IMR-90 (cell line): ENCODE measurements around the gene TNFAIP8. TPM values are rescaled to one million over a fixed set of nuclear protein-coding genes. Genes with fewer than 3 reads are reported as not detected.
A peak's percentile ranks its signal among the peaks of the same experiment; 100 is the strongest.

Source experiments
- ATAC-seq: fragments of 200-7000 bp; cut with Tn5 transposase; 2 replicates; pipeline ENCODE4 v1.9.1; 2020; ENCODE audit warnings: low read depth, mild to moderate bottlenecking, moderate library complexity
- BruUV-seq: library from RNA; stranded (reverse); fragments of 400-500 nt; replicated peaks from 2 replicates; lab custom pipeline; 2021; lab: Mats Ljungman, UMichigan
- CTCF ChIA-PET: fragments of 300-600 bp; formaldehyde crosslinking; extraction: SDS; loops from one replicate; lab custom pipeline; 2021; ENCODE audit warnings: antibody characterized with exemption; lab: Yijun Ruan, JAX
- POLR2A ChIA-PET: fragments of 300-600 bp; sonication (Branson Sonifier 250); formaldehyde crosslinking; loops from one replicate; lab custom pipeline; 2022; ENCODE audit warnings: antibody characterized with exemption; ENCODE audit not compliant: unreplicated experiment; lab: Charles Lee
- DNase-seq: peaks from one replicate; pipeline ENCODE4 v3.0.0; 2013
- H2AFZ ChIP-seq: replicated peaks from 2 replicates; pipeline ENCODE3; 2013; ENCODE audit warnings: low read length, mild to moderate bottlenecking; ENCODE audit not compliant: poor library complexity
- H2AK5ac ChIP-seq: 2 replicates; pipeline ENCODE4 v1.6.1; 2013; ENCODE audit warnings: low read depth, low read length, inconsistent platforms
- H2AK9ac ChIP-seq: replicated peaks from 2 replicates; pipeline ENCODE3; 2013; ENCODE audit warnings: mild to moderate bottlenecking, low read depth, low read length, moderate library complexity; ENCODE audit not compliant: poor library complexity
- H2BK120ac ChIP-seq: 2 replicates; pipeline ENCODE4 v1.6.1; 2013; ENCODE audit warnings: low read depth, low read length, inconsistent platforms
- H2BK15ac ChIP-seq: 3 replicates; pipeline ENCODE4 v1.6.1; 2013; ENCODE audit warnings: low read depth, low read length, inconsistent platforms
- H2BK20ac ChIP-seq: 2 replicates; pipeline ENCODE4 v1.6.1; 2013; ENCODE audit warnings: low read depth, mild to moderate bottlenecking, inconsistent platforms, low read length, moderate library complexity
- H2BK5ac ChIP-seq: 2 replicates; pipeline ENCODE4 v1.6.1; 2013; ENCODE audit warnings: mild to moderate bottlenecking, low read depth, low read length, inconsistent platforms; ENCODE audit not compliant: poor library complexity, severe bottlenecking
- H3K14ac ChIP-seq: replicated peaks from 2 replicates; pipeline ENCODE4 v1.6.1; 2013; ENCODE audit warnings: low read depth, low read length, inconsistent platforms
- H3K18ac ChIP-seq: 2 replicates; pipeline ENCODE4 v1.6.1; 2013; ENCODE audit warnings: low read depth, low read length, control low read depth
- H3K23ac ChIP-seq: 2 replicates; pipeline ENCODE4 v1.6.1; 2013; ENCODE audit warnings: low read depth, low read length, inconsistent platforms
- H3K27ac ChIP-seq: 2 replicates; pipeline ENCODE4 v1.5.1; 2013; ENCODE audit warnings: mild to moderate bottlenecking, control low read depth, low read length; ENCODE audit not compliant: insufficient read depth
- H3K27me3 ChIP-seq: 2 replicates; pipeline ENCODE4 v1.6.1; 2013; ENCODE audit warnings: low read length; ENCODE audit not compliant: control insufficient read depth, insufficient read depth
- H3K36me3 ChIP-seq: 2 replicates; pipeline ENCODE4 v1.6.1; 2013; ENCODE audit warnings: low read length, mixed read lengths; ENCODE audit not compliant: control insufficient read depth, insufficient read depth
- H3K4ac ChIP-seq: 2 replicates; pipeline ENCODE4 v1.6.1; 2013; ENCODE audit warnings: low read depth, low read length, inconsistent platforms
- H3K4me1 ChIP-seq: 2 replicates; pipeline ENCODE4 v1.6.1; 2013; ENCODE audit warnings: low read length, mixed read lengths; ENCODE audit not compliant: control insufficient read depth, insufficient read depth
- H3K4me2 ChIP-seq: 2 replicates; pipeline ENCODE4 v1.6.1; 2013; ENCODE audit warnings: low read depth, mild to moderate bottlenecking, control low read depth, low read length, moderate library complexity
- H3K4me3 ChIP-seq: 2 replicates; pipeline ENCODE4 v1.5.1; 2013; ENCODE audit warnings: low read depth, mild to moderate bottlenecking, control low read depth, low read length, moderate library complexity; ENCODE audit not compliant: insufficient read depth
- H3K56ac ChIP-seq: 2 replicates; pipeline ENCODE4 v1.6.1; 2013; ENCODE audit warnings: low read length, inconsistent platforms; ENCODE audit not compliant: insufficient read depth; ENCODE audit errors: extremely low read depth
- H3K79me1 ChIP-seq, 2 experiments: 2 replicates each; pipeline ENCODE4 v1.6.1; 2013; ENCODE audit warnings: low read length in 2 of 2, inconsistent platforms in 1 of 2, low read depth in 1 of 2
- H3K9ac ChIP-seq: 2 replicates; pipeline ENCODE4 v1.6.1; 2013; ENCODE audit warnings: low read depth, low read length, control low read depth
- H3K9me1 ChIP-seq: 2 replicates; pipeline ENCODE4 v1.6.1; 2013; ENCODE audit warnings: low read length, inconsistent platforms; ENCODE audit not compliant: insufficient read depth
- H3K9me3 ChIP-seq: 2 replicates; pipeline ENCODE4 v1.6.1; 2013; ENCODE audit warnings: low read length; ENCODE audit not compliant: control insufficient read depth, insufficient read depth
- H4K20me1 ChIP-seq: 2 replicates; pipeline ENCODE4 v1.6.1; 2013; ENCODE audit warnings: low read length, inconsistent platforms; ENCODE audit not compliant: insufficient read depth
- H4K5ac ChIP-seq: 2 replicates; pipeline ENCODE4 v1.6.1; 2013; ENCODE audit warnings: mild to moderate bottlenecking, low read depth, low read length, control low read depth
- H4K8ac ChIP-seq, 2 experiments: 2 replicates each; pipeline ENCODE4 v1.6.1; 2013; ENCODE audit warnings: low read depth in 2 of 2, low read length in 2 of 2, control low read depth in 1 of 2, inconsistent platforms in 1 of 2
- H4K91ac ChIP-seq: 2 replicates; pipeline ENCODE4 v1.6.1; 2013; ENCODE audit warnings: low read depth, low read length, inconsistent platforms; ENCODE audit not compliant: insufficient read depth
- CTCF ChIP-seq: conservative IDR thresholded peaks from 2 replicates; pipeline ENCODE4 v1.5.1; 2012; ENCODE audit warnings: mild to moderate bottlenecking, low read depth, low read length, improper control_type of control experiment
- RFX5 ChIP-seq: IDR thresholded peaks from 2 replicates; pipeline ENCODE4 v1.8.0; 2012; ENCODE audit warnings: low read depth, mild to moderate bottlenecking, low read length, moderate library complexity
- SMC3 ChIP-seq: fragments of 150-350 bp; IDR thresholded peaks from 2 replicates; pipeline ENCODE4 v1.6.1; 2016; ENCODE audit warnings: low read depth, mild to moderate bottlenecking, antibody characterized with exemption, low read length, moderate library complexity
- USF2 ChIP-seq: fragments of 150-350 bp; IDR thresholded peaks from 2 replicates; pipeline ENCODE4 v1.6.1; 2017; ENCODE audit warnings: mild to moderate bottlenecking, antibody characterized with exemption, low read length, low read depth
- WGBS, 2 experiments: methylation state at CpG; one replicate each; pipeline versions ENCODE4 v1.1.5 to v1.1.7; 2013; ENCODE audit warnings: missing lambda C conversion rate in 2 of 2; ENCODE audit not compliant: insufficient read length in 1 of 2; ENCODE audit errors: extremely low coverage in 2 of 2; 5-methylcytosine and 5-hydroxymethylcytosine counted together
- dilution Hi-C: fragments of 300-500 bp; cut with HindIII; formaldehyde crosslinking; loops from one replicate; pipeline ENCODE4 v1.14.3; 2018; ENCODE audit warnings: low sequenced_read_pairs; ENCODE audit not compliant: unreplicated experiment
- in situ Hi-C: fragments of 300-500 bp; cut with MboI; formaldehyde crosslinking; loops from 3 replicates; pipeline ENCODE4 v1.14.3; 2019; ENCODE audit warnings: low sequenced_read_pairs, inconsistent platforms, mixed read lengths
- intact Hi-C: fragments of 100-400 bp; cut with micrococcal nuclease; formaldehyde crosslinking; loops from 2 replicates; pipeline ENCODE4 v1.10.0; 2022
- polyA plus RNA-seq, 3 experiments: library from polyadenylated mRNA; depleted of rRNA; stranded (reverse); fragments of >200 nt; gene quantifications; 2 replicates each; pipeline ENCODE4 v1.2.3, GENCODE V29; 2012; ENCODE audit warnings: low replicate concordance in 1 of 3
- total RNA-seq: library from RNA; depleted of rRNA; stranded (reverse); fragments of >200 nt; gene quantifications from 2 replicates; pipeline ENCODE4 v1.2.3, GENCODE V29; 2012

Gene TNFAIP8
- total and polyA plus RNA-seq, 2 of the 4 experiments (the other 2 are of a cell fraction) = 20.3 to 29.9 TPM

DNA sequence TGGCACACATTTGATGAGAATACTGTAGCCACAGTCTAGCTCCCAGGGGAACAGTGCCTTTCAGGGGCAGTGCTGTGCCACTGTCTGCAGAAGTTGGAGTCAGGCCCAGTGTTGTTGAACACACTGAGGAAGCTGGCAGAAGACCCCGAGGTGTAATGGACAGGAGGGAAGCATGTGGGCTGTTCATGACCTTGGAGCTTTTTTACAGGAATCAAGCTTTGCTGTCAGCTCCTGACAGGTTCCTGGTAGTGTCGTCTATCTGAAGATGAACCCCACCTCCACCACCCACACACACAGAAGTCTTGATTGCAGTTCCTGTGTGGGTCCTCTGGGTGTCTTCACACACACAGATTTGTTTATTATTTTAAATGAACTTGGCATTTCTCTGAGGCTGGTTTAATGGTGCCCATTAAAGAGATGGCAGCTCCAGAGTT, 40.3 kb upstream of the TNFAIP8 start:
- Histone ChIP-seq H3K9me3 (no peaks in the 10 kb centered on the region), H3K9me1 (peaks cover 5% of the 10 kb centered on the region), H4K91ac (no peak overlapping the region), H3K27ac (no peak overlapping the region), H3K4me3 (no peak overlapping the region), H3K9ac (no peak overlapping the region), H2BK15ac (no peak overlapping the region), H3K18ac (no peak overlapping the region), H2BK120ac (0 out of 2 replicates have a peak overlapping the region, but pooled peaks have one; percentile 27), H3K79me1 (peaks cover 5 to 11% of the 10 kb centered on the region in 2 experiments; a peak in 3 of 4 replicates), H3K14ac (0 out of 2 replicates have a peak overlapping the region, but pooled peaks have one; percentile 31), H2BK20ac (0 out of 2 replicates have a peak overlapping the region, but pooled peaks have one; percentile 50), H4K20me1 (no peaks in the 10 kb centered on the region), H2AK5ac (peak overlapping the region; percentile 59), H2BK5ac (no peak overlapping the region), H2AFZ (no peak overlapping the region), H3K27me3 (no peaks in the 10 kb centered on the region), H2AK9ac (no peak overlapping the region), H3K36me3 (no peaks in the 10 kb centered on the region), H4K8ac (peak overlapping the region in 1 of 2 experiments; percentile 19; a peak in 1 of 4 replicates), H3K23ac (no peak overlapping the region; the same call in 1 of the 2 replicates), H3K4ac (peak overlapping the region; percentile 57; the same call in 1 of the 2 replicates), H3K56ac (no peak overlapping the region), H4K5ac (no peak overlapping the region), H3K4me2 (no peak overlapping the region), H3K4me1 (peaks cover 11% of the 10 kb centered on the region)
- POLR2A ChIA-PET = interaction anchor here (1.1 kb wide), 1 partner anchor 245 kb away, joined by 6 read pairs; the partner anchor contains the start of gene DMXL1
- ATAC-seq (no peak), DNase-seq (no peak)
- CTCF ChIA-PET = interaction anchor here (0.9 to 1.8 kb wide), 2 partner anchors 11 to 18 kb away, joined by 3 to 4 read pairs; no protein-coding TSS in a partner anchor
- WGBS, 2 experiments = no CpG with 5 or more reads among the region's 2 CpGs
- dilution Hi-C loops = no loop called here
- intact Hi-C loops = no loop called here
- BruUV-seq = no TSS peak
- in situ Hi-C loops = no loop called here
- TF ChIP-seq USF2 (no peak), SMC3 (no peak), RFX5 (no peak), CTCF (0 out of 2 replicates have a peak, but pooled peaks have one; percentile 21)
